GM19395 (cell line): ENCODE measurements around the gene VAV2.

Source experiments
- ATAC-seq: cut with Tn5 transposase; IDR thresholded peaks from one replicate; pipeline ENCODE4 v1.9.1; 2021; ENCODE audit warnings: mild to moderate bottlenecking, moderate library complexity; ENCODE audit not compliant: unreplicated experiment

VAV2 gene

GRCh38 chr9:133738640-133739225 is 253.4 kb downstream of the VAV2 start:
- no peak for ATAC-seq

GRCh38 chr9:133737774-133738639 is 254.1 kb downstream of the VAV2 start, which contains the start of gene SARDH:
SARDH (minus strand) TSS chr9:133738352; CDS start chr9:133734173, 4,179 bp downstream.
- no peak for ATAC-seq

- ATAC-seq, result no peak
Observed at GRCh38 chr9:133737071-133737773, 254.9 kb downstream of the VAV2 start.

GRCh38 chr9:133735931-133736330 is 256.2 kb downstream of the VAV2 start:
- no peak for ATAC-seq

- ATAC-seq, result no peak
Observed at GRCh38 chr9:133735415-133735775, 256.7 kb downstream of the VAV2 start.

GRCh38 chr9:133734590-133735414 is 257.3 kb downstream of the VAV2 start:
- no peak for ATAC-seq

GRCh38 chr9:133733796-133734533 is 258.2 kb downstream of the VAV2 start:
- no peak for ATAC-seq

GRCh38 chr9:133733421-133733795 is 258.7 kb downstream of the VAV2 start:
- ATAC-seq, result no peak

GRCh38 chr9:133732639-133733408 is 259.3 kb downstream of the VAV2 start:
- ATAC-seq, result no peak

- no peak for ATAC-seq
Observed at GRCh38 chr9:133731876-133732638, 260.1 kb downstream of the VAV2 start.

- ATAC-seq, result no peak
Observed at GRCh38 chr9:133730994-133731715, 261.0 kb downstream of the VAV2 start.

GRCh38 chr9:133729617-133730281 is 262.4 kb downstream of the VAV2 start:
- ATAC-seq, result no peak

GRCh38 chr9:133728856-133729616 is 263.1 kb downstream of the VAV2 start:
- ATAC-seq, result no peak

GRCh38 chr9:133727876-133728441 is 264.2 kb downstream of the VAV2 start:
- no peak for ATAC-seq

- ATAC-seq, result no peak
Observed at GRCh38 chr9:133727277-133727875, 264.7 kb downstream of the VAV2 start.
